HT1080 (cell line): ENCODE results near the gene AGAP3. TPM values are rescaled to one million over a fixed set of nuclear protein-coding genes. Genes with fewer than 3 reads are reported as not detected.

Source experiments
- DNase-seq: peaks from one replicate; pipeline ENCODE4 v3.0.0-alpha.2; 2015; ENCODE audit warnings: low read depth
- total RNA-seq: library from RNA; depleted of rRNA; stranded (reverse); fragments of >200 nt; shearing (Covaris generic); gene quantifications from 2 replicates; pipeline ENCODE4 v1.2.3, GENCODE V29; 2014

The AGAP3 gene
- total RNA-seq, 1 experiment from 2014 or later = 45.3 TPM

DNA sequence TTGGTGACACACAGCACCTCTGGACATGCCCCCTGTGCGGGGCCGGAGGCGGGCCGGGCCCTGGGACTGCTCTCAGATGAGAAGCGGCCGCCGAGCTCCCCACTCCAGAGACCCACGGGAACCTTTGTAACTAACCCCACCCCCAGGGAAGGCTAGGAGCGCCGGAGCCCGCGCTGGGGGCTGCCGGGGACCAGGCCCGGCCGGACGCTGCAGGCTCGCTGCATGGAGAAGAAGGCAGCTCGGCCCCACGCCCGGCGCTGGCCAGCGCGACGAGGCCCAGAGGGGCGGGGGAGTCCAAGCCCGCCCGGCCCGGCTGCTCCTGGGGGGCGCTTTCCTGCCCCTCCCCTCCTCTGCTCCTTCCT is 36.5 kb downstream of the AGAP3 start:
- DNase-seq = no peak

GRCh38 chr7:151123158-151123821 is 37.0 kb downstream of the AGAP3 start:
- no peak for DNase-seq

DNA sequence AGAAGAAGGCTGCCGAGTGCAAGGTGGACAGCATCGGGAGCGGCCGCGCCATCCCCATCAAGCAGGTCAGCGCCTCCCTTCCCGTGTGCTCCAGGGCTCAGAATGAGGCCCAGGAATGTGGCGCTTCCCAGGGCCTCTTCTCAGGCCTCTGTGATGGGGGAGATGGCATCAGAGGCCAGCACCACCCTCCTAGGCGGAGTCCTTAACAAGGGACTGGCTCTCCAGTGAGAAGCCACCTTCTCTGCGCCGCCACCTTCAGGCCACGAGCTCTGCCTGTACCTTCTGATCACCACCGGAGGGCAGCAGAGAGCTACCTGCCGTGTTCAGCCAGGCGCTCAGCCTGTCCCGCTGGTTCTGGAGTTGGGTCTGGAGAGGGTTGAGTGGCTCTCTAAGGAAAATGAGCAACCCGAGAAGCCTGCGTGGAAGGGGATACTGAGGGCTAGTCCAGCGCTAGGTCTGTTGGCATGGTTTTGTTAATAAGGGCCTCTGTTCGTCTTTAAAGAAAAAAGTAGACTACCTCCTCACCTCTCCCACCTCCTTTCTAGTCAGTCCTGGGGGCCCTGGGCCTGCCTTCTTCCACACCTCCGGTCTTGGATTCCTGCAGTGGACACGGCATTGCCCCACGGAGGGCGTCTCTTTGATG is 37.7 kb downstream of the AGAP3 start:
- DNase-seq = peak; percentile 75

GRCh38 chr7:151124481-151124880 is 38.2 kb downstream of the AGAP3 start:
- DNase-seq = no peak

GRCh38 chr7:151124899-151125399 is 38.7 kb downstream of the AGAP3 start:
- DNase-seq = no peak

- DNase-seq = no peak
These were observed 39.2 kb downstream of the AGAP3 start for GRCh38 chr7:151125470-151125845.

DNA sequence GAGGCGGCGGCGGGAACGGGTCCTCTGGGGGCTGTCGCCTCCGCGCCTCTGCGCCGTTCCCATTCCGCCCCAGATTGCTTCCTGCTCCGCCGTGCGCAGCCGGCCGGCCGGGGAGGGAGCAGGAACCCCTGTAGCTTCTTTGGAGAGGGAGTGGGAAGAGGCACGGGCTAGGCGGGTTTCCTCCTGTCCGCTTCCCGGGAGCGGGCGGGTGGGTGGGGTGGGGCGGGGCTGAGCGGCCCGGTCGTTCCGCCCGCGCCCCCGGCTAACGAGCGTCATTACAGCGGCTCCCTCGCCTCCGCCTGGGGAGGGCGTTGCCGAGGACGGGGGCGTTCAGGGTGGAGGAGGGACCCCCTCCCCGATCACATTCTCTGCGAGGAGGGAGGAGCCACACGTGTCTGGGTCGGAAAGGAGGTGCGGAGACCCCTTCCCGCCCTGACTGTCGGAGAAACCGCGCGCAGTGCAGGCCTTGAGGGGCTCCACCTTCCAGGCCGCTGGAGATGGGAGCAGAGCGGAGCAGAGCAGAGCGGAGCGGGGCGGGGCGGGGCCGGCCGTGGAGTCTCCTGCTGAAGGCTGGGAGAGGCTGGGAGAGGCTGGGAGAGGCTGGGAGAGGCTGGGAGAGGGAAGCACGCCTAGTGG is 39.7 kb downstream of the AGAP3 start:
- no peak for DNase-seq

GRCh38 chr7:151126491-151127137 is 40.3 kb downstream of the AGAP3 start:
- DNase-seq = no peak

GRCh38 chr7:151128144-151128543 is 41.9 kb downstream of the AGAP3 start:
- DNase-seq = no peak

DNA sequence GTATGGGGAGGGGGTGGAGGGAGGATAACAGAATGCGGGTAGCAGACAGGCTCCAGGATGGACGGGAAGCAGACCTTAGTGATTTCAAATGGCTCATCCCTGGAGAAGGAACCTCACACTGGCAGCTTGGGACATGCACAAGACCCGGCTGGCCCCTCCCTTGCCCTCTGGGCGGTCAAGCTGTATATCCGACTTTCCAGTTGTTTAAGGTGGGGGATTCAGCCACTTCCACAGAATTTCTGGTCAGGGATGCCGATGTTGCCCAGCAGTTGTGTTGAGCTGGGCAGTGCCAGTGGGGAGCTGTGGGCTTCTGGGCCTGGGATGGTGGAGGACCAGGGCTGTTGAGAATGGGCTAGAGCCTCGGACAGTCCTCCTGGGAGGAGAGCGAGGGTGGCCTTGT is 42.4 kb downstream of the AGAP3 start:
- DNase-seq = no peak

- no peak for DNase-seq
These were observed 43.1 kb downstream of the AGAP3 start for GRCh38 chr7:151129117-151129959.

- DNase-seq = no peak
These were observed 43.8 kb downstream of the AGAP3 start for GRCh38 chr7:151129960-151130591.

- DNase-seq = no peak
These were observed 44.5 kb downstream of the AGAP3 start for GRCh38 chr7:151130741-151131157.

DNA sequence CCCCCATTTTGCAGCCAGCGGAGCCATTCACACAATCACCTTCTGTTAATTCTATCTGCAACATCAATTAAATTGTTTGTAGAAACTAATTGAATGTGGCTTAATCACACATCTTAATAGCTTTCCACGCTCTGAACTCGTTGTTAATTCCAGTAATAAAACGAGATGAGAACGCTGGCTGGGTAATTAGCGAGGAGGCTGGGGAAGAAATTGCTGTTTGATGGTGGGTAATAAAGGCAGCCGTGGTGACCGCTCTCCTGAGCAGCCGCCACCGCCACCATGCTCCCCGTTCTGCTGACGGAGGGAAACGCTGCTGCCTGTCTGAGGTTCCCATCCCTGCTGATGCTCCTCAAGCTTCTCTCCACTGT is 44.9 kb downstream of the AGAP3 start:
- DNase-seq = no peak

DNA sequence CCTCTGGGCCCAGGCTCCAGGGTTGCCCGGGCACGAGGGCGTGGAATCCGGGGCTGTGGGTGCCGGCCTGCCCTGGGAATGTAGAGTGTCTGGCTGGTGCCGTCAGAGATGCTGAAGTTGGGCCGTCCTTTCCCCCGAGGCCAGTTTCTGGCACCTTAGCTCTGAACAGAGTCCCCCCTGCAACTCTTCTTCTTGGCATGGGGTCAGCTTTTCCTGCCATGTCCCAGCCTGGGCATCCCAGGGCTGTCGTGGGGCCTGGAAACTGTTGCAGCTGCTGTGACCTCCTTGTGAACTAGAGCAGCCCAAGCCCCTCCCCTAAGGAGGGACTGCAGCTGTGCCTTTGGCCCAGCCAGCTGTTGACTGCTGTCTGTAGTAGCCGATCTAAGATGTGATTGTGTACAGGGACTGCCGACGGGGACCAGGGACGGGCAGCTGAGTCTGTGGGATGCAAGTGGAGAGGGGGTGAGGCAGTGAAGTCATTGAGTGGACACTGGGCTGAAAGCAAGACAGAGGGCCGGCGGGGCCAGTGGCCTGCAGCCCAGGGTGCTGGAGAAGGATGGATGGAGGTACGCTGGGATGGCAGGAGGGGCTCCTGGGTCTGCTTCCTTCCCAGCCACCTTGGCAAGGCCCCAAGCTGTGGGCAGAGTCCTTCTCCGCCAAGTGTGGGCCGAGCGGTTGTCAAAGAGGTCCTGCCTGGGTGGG is 45.5 kb downstream of the AGAP3 start:
- DNase-seq = no peak

GRCh38 chr7:151132461-151133205 is 46.4 kb downstream of the AGAP3 start:
- DNase-seq = no peak

DNA sequence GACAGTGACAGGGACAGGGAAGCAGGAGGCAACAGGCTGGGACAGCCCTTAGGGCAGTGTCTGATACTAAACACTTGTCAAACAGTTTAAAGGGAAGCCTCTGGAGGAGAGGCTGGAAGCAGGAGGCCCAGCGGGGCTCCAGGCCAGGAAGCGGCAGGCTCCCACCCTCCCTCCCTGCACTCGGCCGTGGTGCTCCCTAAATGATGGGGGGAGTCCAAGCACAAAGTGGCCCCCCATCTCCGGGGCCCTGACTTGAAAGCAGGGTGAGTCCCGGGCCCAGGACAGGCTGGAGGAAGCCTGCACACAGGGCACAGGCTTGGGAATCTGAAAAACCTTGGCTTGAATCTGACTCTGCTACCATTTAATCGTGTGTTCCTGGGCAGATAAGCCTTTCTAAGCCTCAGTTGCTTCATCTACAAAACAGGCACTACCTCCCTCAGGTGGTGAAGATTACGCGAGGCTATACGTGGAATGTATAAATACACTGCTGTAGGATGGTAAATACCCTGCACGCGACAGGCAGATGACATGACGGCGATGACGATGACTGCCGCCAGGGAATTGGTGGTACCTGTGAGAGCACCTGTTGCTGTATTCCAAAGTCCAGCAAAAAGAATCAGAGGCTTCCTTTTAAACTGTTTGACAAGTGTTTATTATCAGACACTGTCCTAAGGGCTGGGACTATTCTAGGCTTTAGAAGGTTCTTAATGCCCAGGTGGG is 47.2 kb downstream of the AGAP3 start:
- DNase-seq = no peak

DNA sequence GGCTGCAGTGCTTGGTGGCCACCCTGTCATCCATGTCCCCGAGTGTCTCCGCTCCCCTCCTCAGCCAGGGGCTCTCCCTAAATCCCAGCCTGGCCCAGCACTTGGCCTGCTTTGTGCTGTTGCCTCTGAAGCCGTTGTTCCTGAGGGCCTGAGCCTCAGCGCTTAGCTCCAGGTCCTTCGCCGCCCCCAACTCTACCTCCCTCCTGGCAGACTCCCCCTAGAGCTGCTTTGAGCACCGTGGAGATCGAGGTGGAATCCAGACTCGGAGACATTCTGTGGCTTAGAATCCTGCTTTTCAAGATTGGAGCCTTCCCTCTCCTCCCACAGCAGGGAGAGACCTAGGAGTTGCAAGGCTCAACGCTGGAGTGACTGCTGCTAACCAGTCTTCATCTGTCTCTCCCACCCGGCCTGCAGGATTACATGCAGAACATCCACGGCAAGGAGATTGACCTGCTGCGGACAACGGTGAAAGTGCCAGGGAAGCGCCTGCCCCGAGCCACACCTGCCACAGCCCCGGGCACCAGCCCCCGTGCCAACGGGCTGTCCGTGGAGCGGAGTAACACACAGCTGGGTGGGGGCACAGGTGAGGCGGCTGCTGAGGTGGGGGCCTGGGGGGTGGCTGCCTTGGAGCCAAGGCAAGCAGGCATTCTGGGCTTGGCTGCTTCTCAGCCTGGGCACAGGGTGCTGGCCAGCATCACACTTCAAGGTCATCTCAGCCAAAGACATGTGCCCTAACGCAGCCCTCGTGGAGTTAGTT is 47.9 kb downstream of the AGAP3 start:
- DNase-seq = no peak
